ENCODE data around the gene GMCL1. TPM values are rescaled to one million over a fixed set of nuclear protein-coding genes. Genes with fewer than 3 reads are reported as not detected.

Gene GMCL1
- total RNA-seq, 1 experiment from 2014 or later = 20.8 TPM

- ChIA-PET POLR2A (ENCODE audit: low non-redundant PET) (no interaction called here), CTCF (no interaction called here)
- H3K9me3 ChIP-seq (ENCODE audit: low read depth, low read length, poor library complexity, severe bottlenecking) = no peaks in the 10 kb centered on the region
- H3K4me1 ChIP-seq (ENCODE audit: insufficient read depth, low read length, poor library complexity, severe bottlenecking) = no peaks in the 10 kb centered on the region
- TF ChIP-seq CTCF (conservative IDR thresholded peaks at IDR 0.05; ENCODE audit: low read depth, low read length) = no peak
- H3K4me3 ChIP-seq (ENCODE audit: low read depth, low read length, poor library complexity, severe bottlenecking) = no peak overlapping the region
- peaks cover 18% of the 10 kb centered on the region for H3K36me3 ChIP-seq (ENCODE audit: insufficient read depth, low read length, poor library complexity, severe bottlenecking)
- BruUV-seq (replicated peaks) = no TSS peak
- H3K27ac ChIP-seq (ENCODE audit: low read depth, low read length, poor library complexity, severe bottlenecking) = no peak overlapping the region
- no peak for DNase-seq (ENCODE audit: low spot score)
- H3K27me3 ChIP-seq (replicated peaks; ENCODE audit: insufficient read depth, low read depth, low read length, poor library complexity) = no peaks in the 10 kb centered on the region
- intact Hi-C loops (cut with micrococcal nuclease; ENCODE audit: unreplicated experiment) = no loop called here
Measured at GRCh38 chr2:69847068-69847828, 17.8 kb downstream of the GMCL1 start.

GRCh38 chr2:69848186-69848790 lies 18.8 kb downstream of the GMCL1 start:
- Histone ChIP-seq H3K27me3 (replicated peaks; ENCODE audit: insufficient read depth, low read depth, low read length, poor library complexity) (no peaks in the 10 kb centered on the region), H3K36me3 (ENCODE audit: insufficient read depth, low read length, poor library complexity, severe bottlenecking) (peaks cover 21% of the 10 kb centered on the region), H3K4me1 (ENCODE audit: insufficient read depth, low read length, poor library complexity, severe bottlenecking) (no peaks in the 10 kb centered on the region), H3K4me3 (ENCODE audit: low read depth, low read length, poor library complexity, severe bottlenecking) (no peak overlapping the region), H3K9me3 (ENCODE audit: low read depth, low read length, poor library complexity, severe bottlenecking) (no peaks in the 10 kb centered on the region), H3K27ac (ENCODE audit: low read depth, low read length, poor library complexity, severe bottlenecking) (no peak overlapping the region)
- no TSS peak for BruUV-seq (replicated peaks)
- ChIA-PET POLR2A (ENCODE audit: low non-redundant PET) (no interaction called here), CTCF (no interaction called here)
- intact Hi-C loops (cut with micrococcal nuclease; ENCODE audit: unreplicated experiment) = no loop called here
- no peak for TF ChIP-seq CTCF (conservative IDR thresholded peaks at IDR 0.05; ENCODE audit: low read depth, low read length)
- TF ChIP-seq EZH2 (IDR thresholded peaks at IDR 0.05; ENCODE audit: borderline replicate concordance, low read depth, low read length, poor library complexity, severe bottlenecking) = no peak
- DNase-seq (ENCODE audit: low spot score) = no peak

- intact Hi-C loops (cut with micrococcal nuclease; ENCODE audit: unreplicated experiment) = no loop called here
- H3K4me3 ChIP-seq (ENCODE audit: low read depth, low read length, poor library complexity, severe bottlenecking) = no peak overlapping the region
- H3K36me3 ChIP-seq (ENCODE audit: insufficient read depth, low read length, poor library complexity, severe bottlenecking) = peaks cover 2% of the 10 kb centered on the region
- H3K27me3 ChIP-seq (replicated peaks; ENCODE audit: insufficient read depth, low read depth, low read length, poor library complexity) = no peaks in the 10 kb centered on the region
- no peaks in the 10 kb centered on the region for H3K4me1 ChIP-seq (ENCODE audit: insufficient read depth, low read length, poor library complexity, severe bottlenecking)
- POLR2A ChIA-PET (ENCODE audit: low non-redundant PET) = interaction anchor here (0.6 kb wide), 1 partner anchor 33 kb away, joined by 6 read pairs; no protein-coding TSS in a partner anchor
- no peak overlapping the region for H3K27ac ChIP-seq (ENCODE audit: low read depth, low read length, poor library complexity, severe bottlenecking)
- no peaks in the 10 kb centered on the region for H3K9me3 ChIP-seq (ENCODE audit: low read depth, low read length, poor library complexity, severe bottlenecking)
- TF ChIP-seq EZH2 (IDR thresholded peaks at IDR 0.05; ENCODE audit: borderline replicate concordance, low read depth, low read length, poor library complexity, severe bottlenecking) (no peak), CTCF (conservative IDR thresholded peaks at IDR 0.05; ENCODE audit: low read depth, low read length) (no peak)
- CTCF ChIA-PET = no interaction called here
- DNase-seq (ENCODE audit: low spot score) = no peak
- no TSS peak for BruUV-seq (replicated peaks)
Measured at GRCh38 chr2:69858261-69858660, 28.8 kb downstream of the GMCL1 start.
